ENCODE data around the gene GPBP1L1.
A peak's percentile ranks its signal among the peaks of the same experiment; 100 is the strongest.
"Not testable (repeated sequence)": the region's sequence is repeated elsewhere in the genome, so short reads cannot be mapped to it uniquely, and the experiment has no call there.

The GPBP1L1 gene

DNA sequence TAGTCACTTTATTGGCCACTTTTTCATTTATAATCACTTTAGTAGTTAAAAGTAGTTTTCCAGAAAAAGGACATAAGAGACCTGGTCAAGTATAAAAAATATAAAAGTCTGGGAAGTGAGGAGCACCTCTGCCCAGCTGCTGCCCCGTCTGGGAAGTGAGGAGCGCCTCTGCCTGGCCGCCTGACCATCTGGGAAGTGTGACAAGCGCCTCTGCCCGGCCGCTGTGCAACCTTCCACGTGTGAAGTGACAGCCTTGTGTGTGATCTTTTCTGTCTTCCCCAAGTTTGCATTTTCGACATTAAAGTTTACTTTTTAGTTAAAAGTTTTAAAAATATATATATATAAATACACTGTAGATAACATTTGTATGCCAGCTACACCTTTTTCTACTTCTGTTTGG is 7.5 kb upstream of the GPBP1L1 start:
- H3K4me3 ChIP-seq (ENCODE audit: control insufficient read depth in 1 of 7, extremely low read depth in 1 of 7, insufficient read depth in 4 of 7, low read depth in 2 of 7, low read length in 6 of 7); POLR2A ChIA-PET; H3K27ac ChIP-seq (ENCODE audit: insufficient read depth in 1 of 2, low read depth in 1 of 2, low read length in 2 of 2, poor library complexity in 1 of 2, severe bottlenecking in 2 of 2); H3K9me3 ChIP-seq (ENCODE audit: control extremely low read depth in 1 of 5, control insufficient read depth in 4 of 5, insufficient read depth in 2 of 5, low read depth in 1 of 5, low read length in 4 of 5); CTCF ChIA-PET; H3K27me3 ChIP-seq (replicated peaks in 2 of 5; ENCODE audit: control insufficient read depth in 4 of 5, insufficient read depth in 5 of 5, low read length in 4 of 5); DNase-seq: not testable (repeated sequence)
- WGBS (ENCODE audit: insufficient coverage), result 96% methylated on average over 6 of the region's 8 CpGs
- Histone ChIP-seq H3K4me1 (ENCODE audit: control extremely low read depth in 1 of 4, control insufficient read depth in 4 of 4, insufficient read depth in 4 of 4, low read length in 3 of 4) (peaks cover 0 to 13% (median 7%) of the 10 kb centered on the region in 4 experiments), H3K36me3 (ENCODE audit: control insufficient read depth in 4 of 4, insufficient read depth in 4 of 4, low read length in 3 of 4) (peaks cover 8 to 43% (median 30%) of the 10 kb centered on the region in 4 experiments)

- DNase-seq, result peak; percentile 93 to 94 (median 94)
- H3K4me3 ChIP-seq (ENCODE audit: control insufficient read depth in 1 of 7, extremely low read depth in 1 of 7, insufficient read depth in 4 of 7, low read depth in 2 of 7, low read length in 6 of 7), result peak within 1 kb of the TSS; percentile 94 to 100 (median 100)
- CTCF ChIA-PET, result interaction anchor here (1.0 kb wide), 1 partner anchor 29 kb away, joined by 4 read pairs; no protein-coding TSS in a partner anchor
Measured at GRCh38 chr1:45687754-45688740, 1.7 kb upstream of the GPBP1L1 start, which contains the start of gene TMEM69. TSS of gene TMEM69 (plus strand) at chr1:45688181. CDS start at chr1:45691069, 2,888 bp downstream.

DNA sequence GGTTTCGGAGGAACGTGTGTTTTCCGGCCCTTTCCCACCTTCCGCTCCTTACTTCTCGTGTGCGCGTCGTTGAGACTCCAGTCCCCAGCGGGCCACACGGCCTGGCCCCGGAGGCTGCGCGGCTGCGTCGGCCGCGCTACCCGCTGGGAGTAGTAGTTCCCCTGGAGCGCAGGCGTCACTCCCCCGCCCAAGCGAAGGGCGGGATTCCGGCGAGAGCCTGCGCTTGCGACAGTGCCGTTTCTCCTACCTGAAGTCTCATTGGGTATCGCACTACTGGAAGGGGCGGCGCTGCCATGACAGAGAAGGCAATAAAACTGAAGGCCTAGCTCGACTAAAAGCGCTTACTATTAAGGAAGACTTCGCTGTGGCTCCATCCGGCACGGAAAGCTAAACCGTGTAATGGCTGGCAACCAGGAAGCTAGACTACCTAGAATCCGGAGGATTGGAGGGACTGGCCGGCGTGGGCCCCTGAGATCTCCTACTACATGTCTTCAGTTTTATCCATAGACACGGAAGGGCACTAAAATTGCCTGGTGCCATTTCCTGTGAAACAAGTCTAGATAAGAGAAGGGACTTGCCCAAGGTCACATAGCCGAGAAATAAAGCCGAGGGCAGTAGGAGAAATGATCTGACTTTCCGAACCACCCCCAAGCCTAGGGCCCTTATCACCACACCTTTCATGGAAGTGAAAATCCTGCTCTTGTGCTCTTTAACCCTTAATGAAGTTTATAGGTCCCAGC is 851 bp upstream of the GPBP1L1 start:
- H3K4me1 ChIP-seq (ENCODE audit: control extremely low read depth in 1 of 4, control insufficient read depth in 4 of 4, insufficient read depth in 4 of 4, low read length in 3 of 4), result peaks cover 10 to 50% (median 30%) of the 10 kb centered on the region in 4 experiments
- WGBS (ENCODE audit: insufficient coverage), result under 1% methylated on average over 40 of the region's 44 CpGs
- POLR2A ChIA-PET, result interaction anchor here (1.0 to 1.3 kb wide), 3 partner anchors 9 to 966 kb away, joined by 3 to 6 read pairs (median 3); partner anchors contain the start of gene IPP

More at GRCh38 chr1:45687754-45688740, 1.7 kb upstream of the GPBP1L1 start, which contains the start of gene TMEM69:
- Histone ChIP-seq H3K4me1 (ENCODE audit: control extremely low read depth in 1 of 4, control insufficient read depth in 4 of 4, insufficient read depth in 4 of 4, low read length in 3 of 4) (peaks cover 10 to 42% (median 24%) of the 10 kb centered on the region in 4 experiments), H3K27me3 (replicated peaks in 2 of 5; ENCODE audit: control insufficient read depth in 4 of 5, insufficient read depth in 5 of 5, low read length in 4 of 5) (no peaks in the 10 kb centered on the region), H3K36me3 (ENCODE audit: control insufficient read depth in 4 of 4, insufficient read depth in 4 of 4, low read length in 3 of 4) (peaks cover 0 to 20% (median 14%) of the 10 kb centered on the region in 4 experiments), H3K27ac (ENCODE audit: insufficient read depth in 1 of 2, low read depth in 1 of 2, low read length in 2 of 2, poor library complexity in 1 of 2, severe bottlenecking in 2 of 2) (peak within 1 kb of the TSS; percentile 91 to 99), H3K9me3 (ENCODE audit: control extremely low read depth in 1 of 5, control insufficient read depth in 4 of 5, insufficient read depth in 2 of 5, low read depth in 1 of 5, low read length in 4 of 5) (no peaks in the 10 kb centered on the region)
- 1% methylated on average over 16 of the region's 24 CpGs for WGBS (ENCODE audit: insufficient coverage)
- POLR2A ChIA-PET, result no interaction called here

GRCh38 chr1:45686015-45686287 is 382 bp downstream of the GPBP1L1 start:
- Histone ChIP-seq H3K4me1 (ENCODE audit: control extremely low read depth in 1 of 4, control insufficient read depth in 4 of 4, insufficient read depth in 4 of 4, low read length in 3 of 4) (peaks cover 10 to 58% (median 35%) of the 10 kb centered on the region in 4 experiments), H3K9me3 (ENCODE audit: control extremely low read depth in 1 of 5, control insufficient read depth in 4 of 5, insufficient read depth in 2 of 5, low read depth in 1 of 5, low read length in 4 of 5) (no peaks in the 10 kb centered on the region), H3K27ac (ENCODE audit: insufficient read depth in 1 of 2, low read depth in 1 of 2, low read length in 2 of 2, poor library complexity in 1 of 2, severe bottlenecking in 2 of 2) (peak overlapping the region; percentile 97 to 99), H3K27me3 (replicated peaks in 2 of 5; ENCODE audit: control insufficient read depth in 4 of 5, insufficient read depth in 5 of 5, low read length in 4 of 5) (no peaks in the 10 kb centered on the region), H3K36me3 (ENCODE audit: control insufficient read depth in 4 of 4, insufficient read depth in 4 of 4, low read length in 3 of 4) (peaks cover 0 to 2% (median under 1%) of the 10 kb centered on the region in 4 experiments), H3K4me3 (ENCODE audit: control insufficient read depth in 1 of 7, extremely low read depth in 1 of 7, insufficient read depth in 4 of 7, low read depth in 2 of 7, low read length in 6 of 7) (peak overlapping the region; percentile 94 to 100 (median 100))
- ChIA-PET CTCF (interaction anchor here (1.2 to 1.4 kb wide), 3 partner anchors 11 to 57 kb away, joined by 3 to 7 read pairs (median 6); no protein-coding TSS in a partner anchor), POLR2A (interaction anchor here (0.6 to 1.3 kb wide), 6 partner anchors 8 to 965 kb away, joined by 3 to 6 read pairs (median 4); partner anchors contain the start of gene IPP)
- WGBS (ENCODE audit: insufficient coverage), result 0% methylated on average over 26 of the region's 27 CpGs
- peak; percentile 45 to 62 (median 54) for DNase-seq

More for the DNA sequence above, 851 bp upstream of the GPBP1L1 start:
- H3K27me3 ChIP-seq (replicated peaks in 2 of 5; ENCODE audit: control insufficient read depth in 4 of 5, insufficient read depth in 5 of 5, low read length in 4 of 5), result no peaks in the 10 kb centered on the region
- peak; percentile 99 to 100 (median 100) for DNase-seq
- H3K9me3 ChIP-seq (ENCODE audit: control extremely low read depth in 1 of 5, control insufficient read depth in 4 of 5, insufficient read depth in 2 of 5, low read depth in 1 of 5, low read length in 4 of 5), result no peaks in the 10 kb centered on the region
- CTCF ChIA-PET, result interaction anchor here (1.0 kb wide), 1 partner anchor 28 kb away, joined by 4 read pairs; no protein-coding TSS in a partner anchor
- peak overlapping the region; percentile 97 to 99 for H3K27ac ChIP-seq (ENCODE audit: insufficient read depth in 1 of 2, low read depth in 1 of 2, low read length in 2 of 2, poor library complexity in 1 of 2, severe bottlenecking in 2 of 2)
- peaks cover 0 to 12% (median 8%) of the 10 kb centered on the region in 4 experiments for H3K36me3 ChIP-seq (ENCODE audit: control insufficient read depth in 4 of 4, insufficient read depth in 4 of 4, low read length in 3 of 4)
- peak overlapping the region; percentile 94 to 100 (median 100) for H3K4me3 ChIP-seq (ENCODE audit: control insufficient read depth in 1 of 7, extremely low read depth in 1 of 7, insufficient read depth in 4 of 7, low read depth in 2 of 7, low read length in 6 of 7)

DNA sequence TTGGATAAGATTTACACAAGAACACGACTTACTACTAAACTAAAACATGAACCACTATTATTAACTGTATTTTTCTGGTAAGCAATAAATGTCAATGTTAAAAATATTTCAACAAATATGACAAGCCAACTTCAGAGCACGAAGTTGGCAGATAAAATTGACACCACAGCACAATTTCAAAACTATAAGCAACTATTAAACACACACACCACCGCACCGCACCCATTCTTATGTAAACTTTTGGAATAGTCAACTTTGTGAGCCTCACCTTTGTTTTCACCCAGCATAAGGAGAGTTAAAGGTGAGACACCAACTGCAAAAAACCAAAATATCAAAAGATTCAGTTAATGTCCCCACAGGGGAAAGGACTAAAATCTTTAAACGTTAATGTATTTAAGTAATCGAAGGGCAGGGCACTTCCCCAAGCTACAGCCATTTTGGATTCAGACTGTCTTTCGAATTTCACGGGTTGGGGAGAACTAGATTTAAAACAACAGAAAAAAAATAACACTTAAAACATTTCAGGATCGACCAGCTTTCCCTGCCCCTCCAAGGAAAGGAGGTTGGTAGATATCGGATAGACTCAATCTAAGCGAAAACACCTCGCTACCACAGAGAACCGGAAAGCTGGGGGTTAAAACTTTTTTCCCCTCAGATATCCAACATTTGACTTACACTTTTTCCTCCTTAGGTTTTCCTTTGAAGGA is 872 bp downstream of the GPBP1L1 start:
- H3K27ac ChIP-seq (ENCODE audit: insufficient read depth in 1 of 2, low read depth in 1 of 2, low read length in 2 of 2, poor library complexity in 1 of 2, severe bottlenecking in 2 of 2), result peak overlapping the region; percentile 97 to 99
- H3K4me1 ChIP-seq (ENCODE audit: control extremely low read depth in 1 of 4, control insufficient read depth in 4 of 4, insufficient read depth in 4 of 4, low read length in 3 of 4), result peaks cover 10 to 61% (median 37%) of the 10 kb centered on the region in 4 experiments
- H3K4me3 ChIP-seq (ENCODE audit: control insufficient read depth in 1 of 7, extremely low read depth in 1 of 7, insufficient read depth in 4 of 7, low read depth in 2 of 7, low read length in 6 of 7), result peak overlapping the region; percentile 94 to 100 (median 100)
- H3K36me3 ChIP-seq (ENCODE audit: control insufficient read depth in 4 of 4, insufficient read depth in 4 of 4, low read length in 3 of 4), result no peaks in the 10 kb centered on the region
- no peaks in the 10 kb centered on the region for H3K27me3 ChIP-seq (replicated peaks in 2 of 5; ENCODE audit: control insufficient read depth in 4 of 5, insufficient read depth in 5 of 5, low read length in 4 of 5)
- CTCF ChIA-PET, result interaction anchor here (1.2 to 1.4 kb wide), 3 partner anchors 11 to 57 kb away, joined by 3 to 7 read pairs (median 6); no protein-coding TSS in a partner anchor
- H3K9me3 ChIP-seq (ENCODE audit: control extremely low read depth in 1 of 5, control insufficient read depth in 4 of 5, insufficient read depth in 2 of 5, low read depth in 1 of 5, low read length in 4 of 5), result no peaks in the 10 kb centered on the region
- WGBS (ENCODE audit: insufficient coverage), result 0% methylated on average over 4 of the region's 13 CpGs
- DNase-seq, result peak; percentile 14 to 34 (median 27)
- POLR2A ChIA-PET, result interaction anchor here (0.6 to 1.1 kb wide), 2 partner anchors 8 to 64 kb away, joined by 3 read pairs; no protein-coding TSS in a partner anchor

GRCh38 chr1:45684402-45684801 is 1.9 kb downstream of the GPBP1L1 start:
- Histone ChIP-seq H3K27me3 (replicated peaks in 2 of 5; ENCODE audit: control insufficient read depth in 4 of 5, insufficient read depth in 5 of 5, low read length in 4 of 5) (no peaks in the 10 kb centered on the region), H3K27ac (ENCODE audit: insufficient read depth in 1 of 2, low read depth in 1 of 2, low read length in 2 of 2, poor library complexity in 1 of 2, severe bottlenecking in 2 of 2) (peak overlapping the region; percentile 97 to 99), H3K4me3 (ENCODE audit: control insufficient read depth in 1 of 7, extremely low read depth in 1 of 7, insufficient read depth in 4 of 7, low read depth in 2 of 7, low read length in 6 of 7) (peak overlapping the region in 6 of 7 experiments; percentile 0 to 100 (median 100)), H3K9me3 (ENCODE audit: control extremely low read depth in 1 of 5, control insufficient read depth in 4 of 5, insufficient read depth in 2 of 5, low read depth in 1 of 5, low read length in 4 of 5) (no peaks in the 10 kb centered on the region), H3K36me3 (ENCODE audit: control insufficient read depth in 4 of 4, insufficient read depth in 4 of 4, low read length in 3 of 4) (no peaks in the 10 kb centered on the region), H3K4me1 (ENCODE audit: control extremely low read depth in 1 of 4, control insufficient read depth in 4 of 4, insufficient read depth in 4 of 4, low read length in 3 of 4) (peaks cover 11 to 63% (median 44%) of the 10 kb centered on the region in 4 experiments)
- WGBS (ENCODE audit: insufficient coverage), result no CpG with 5 or more reads among the region's 2 CpGs
- ChIA-PET CTCF (interaction anchor here (0.8 kb wide), 1 partner anchor 130 kb away, joined by 3 read pairs; no protein-coding TSS in a partner anchor), POLR2A (no interaction called here)
- DNase-seq, result no peak

Data from common myeloid progenitor, CD34-positive (primary cell).